Fibroblast of lung (primary cell): ENCODE data around the gene ARFGEF2. TPM values are rescaled to one million over a fixed set of nuclear protein-coding genes. Genes with fewer than 3 reads are reported as not detected.

Experiments
- DNase-seq, 2 donors: peaks; one replicate each; pipeline versions ENCODE4 v3.0.0 to v3.0.0-alpha.2; 2010; ENCODE audit warnings: low read depth in 2 of 2
- H2AFZ ChIP-seq: 2 replicates; pipeline ENCODE4 v1.5.1; 2012; ENCODE audit warnings: low read length, control low read depth, inconsistent platforms
- H3K27ac ChIP-seq: 2 replicates; pipeline ENCODE4 v1.5.1; 2011; ENCODE audit warnings: low read length, control low read depth; ENCODE audit not compliant: insufficient read depth
- H3K27me3 ChIP-seq: 2 replicates; pipeline ENCODE4 v1.5.1; 2011; ENCODE audit warnings: mild to moderate bottlenecking, low read length; ENCODE audit not compliant: control insufficient read depth, insufficient read depth
- H3K36me3 ChIP-seq: 2 replicates; pipeline ENCODE4 v1.5.1; 2011; ENCODE audit warnings: low read length; ENCODE audit not compliant: control insufficient read depth, insufficient read depth
- H3K4me1 ChIP-seq: 2 replicates; pipeline ENCODE4 v1.5.1; 2011; ENCODE audit warnings: low read length; ENCODE audit not compliant: control insufficient read depth, insufficient read depth; ENCODE audit errors: extremely low read depth
- H3K4me2 ChIP-seq: 2 replicates; pipeline ENCODE4 v1.5.1; 2011; ENCODE audit warnings: low read length, control low read depth; ENCODE audit not compliant: insufficient read depth; ENCODE audit errors: extremely low read depth
- H3K4me3 ChIP-seq, 4 experiments: fragments of 200-600 bp in 1 of 4; sonication (generic) in 1 of 4; replicated peaks in 1 of 4; 2 replicates each; pipeline ENCODE4 v1.5.1; 2011 to 2016; ENCODE audit warnings: low read length in 4 of 4, low read depth in 3 of 4, mild to moderate bottlenecking in 3 of 4, control low read depth in 2 of 4, inconsistent platforms in 1 of 4, mixed read lengths in 1 of 4; ENCODE audit not compliant: insufficient read depth in 1 of 4; ENCODE audit errors: control extremely low read depth in 1 of 4
- H3K79me2 ChIP-seq: 2 replicates; pipeline ENCODE4 v1.5.1; 2012; ENCODE audit warnings: mild to moderate bottlenecking, low read length, inconsistent platforms; ENCODE audit not compliant: control insufficient read depth, insufficient read depth
- H3K9ac ChIP-seq: 2 replicates; pipeline ENCODE4 v1.5.1; 2011; ENCODE audit warnings: mild to moderate bottlenecking, low read length, control low read depth; ENCODE audit not compliant: insufficient read depth
- H3K9me3 ChIP-seq: 2 replicates; pipeline ENCODE4 v1.5.1; 2012; ENCODE audit warnings: low read depth, low read length; ENCODE audit not compliant: control insufficient read depth, insufficient read depth
- H4K20me1 ChIP-seq: 2 replicates; pipeline ENCODE4 v1.5.1; 2011; ENCODE audit warnings: low read length; ENCODE audit not compliant: control insufficient read depth, insufficient read depth; ENCODE audit errors: extremely low read depth
- CTCF ChIP-seq, 2 donors: IDR thresholded peaks in 1 of 2; conservative IDR thresholded peaks in 1 of 2; 1 replicate in 1 of 2; 2 replicates in 1 of 2; pipeline ENCODE4 v1.5.1; 2011 to 2012; ENCODE audit warnings: low read length in 2 of 2, control low read depth in 1 of 2, inconsistent platforms in 1 of 2, low read depth in 1 of 2, mild to moderate bottlenecking in 1 of 2
- EZH2 ChIP-seq: IDR thresholded peaks from 2 replicates; pipeline ENCODE4 v1.5.1; 2012; ENCODE audit warnings: low read length, control low read depth, mild to moderate bottlenecking; ENCODE audit errors: missing control alignments
- polyA plus RNA-seq, 2 donors: library from polyadenylated mRNA; depleted of rRNA in 1 of 2; stranded (reverse) in 1 of 2; unstranded in 1 of 2; fragments of >200 nt; gene quantifications; 2 replicates each; pipeline ENCODE4 v1.2.1, GENCODE V29; 2011 to 2012; ENCODE audit warnings: missing spikeins in 1 of 2
- total RNA-seq: library from RNA; depleted of rRNA; stranded (reverse); fragments of >200 nt; gene quantifications from 2 replicates; pipeline ENCODE4 v1.2.1, GENCODE V29; 2014

The ARFGEF2 gene
- total and polyA plus RNA-seq, 2 donors (not counting 1 experiment from before 2014, with no cell fraction given) = 17.3 to 42.8 TPM

DNA sequence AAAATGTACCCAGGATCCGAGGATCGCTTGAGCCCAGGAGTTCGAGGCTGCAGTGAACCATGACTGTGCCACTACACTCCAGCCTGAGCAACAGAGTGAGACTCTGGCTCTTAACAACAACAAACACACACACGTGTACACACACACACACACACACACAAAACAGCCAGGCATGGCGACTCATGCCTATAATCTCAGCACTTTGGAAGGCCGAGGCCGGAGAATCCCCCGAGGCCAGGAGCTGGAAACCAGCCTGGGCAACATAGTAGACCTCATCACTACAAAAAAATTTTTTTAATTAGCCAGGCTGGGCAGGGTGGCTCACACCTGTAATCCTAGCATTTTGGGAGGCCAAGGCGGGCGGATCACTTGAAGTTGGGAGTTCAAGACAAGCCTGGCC is 23.3 kb upstream of the ARFGEF2 start:
- H3K4me2 ChIP-seq = no peak overlapping the region
- no peak overlapping the region for H3K9ac ChIP-seq
- peak in 1 of 2 donors; percentile 51 for DNase-seq
- no peaks in the 10 kb centered on the region for H4K20me1 ChIP-seq
- no peak overlapping the region for H3K4me3 ChIP-seq
- no peaks in the 10 kb centered on the region for H3K36me3 ChIP-seq
- peaks cover 7% of the 10 kb centered on the region for H3K27me3 ChIP-seq
- no peaks in the 10 kb centered on the region for H3K9me3 ChIP-seq
- no peak overlapping the region for H2AFZ ChIP-seq
- no peak for TF ChIP-seq EZH2
- no peak for TF ChIP-seq CTCF (conservative IDR thresholded peaks at IDR 0.05 in 1 of 2, IDR thresholded peaks at IDR 0.05 in 1 of 2; ENCODE audit: low read depth in 1 of 2, low read length in 2 of 2)
- H3K4me1 ChIP-seq = peaks cover 3% of the 10 kb centered on the region
- H3K27ac ChIP-seq = no peak overlapping the region
- no peaks in the 10 kb centered on the region for H3K79me2 ChIP-seq

DNA sequence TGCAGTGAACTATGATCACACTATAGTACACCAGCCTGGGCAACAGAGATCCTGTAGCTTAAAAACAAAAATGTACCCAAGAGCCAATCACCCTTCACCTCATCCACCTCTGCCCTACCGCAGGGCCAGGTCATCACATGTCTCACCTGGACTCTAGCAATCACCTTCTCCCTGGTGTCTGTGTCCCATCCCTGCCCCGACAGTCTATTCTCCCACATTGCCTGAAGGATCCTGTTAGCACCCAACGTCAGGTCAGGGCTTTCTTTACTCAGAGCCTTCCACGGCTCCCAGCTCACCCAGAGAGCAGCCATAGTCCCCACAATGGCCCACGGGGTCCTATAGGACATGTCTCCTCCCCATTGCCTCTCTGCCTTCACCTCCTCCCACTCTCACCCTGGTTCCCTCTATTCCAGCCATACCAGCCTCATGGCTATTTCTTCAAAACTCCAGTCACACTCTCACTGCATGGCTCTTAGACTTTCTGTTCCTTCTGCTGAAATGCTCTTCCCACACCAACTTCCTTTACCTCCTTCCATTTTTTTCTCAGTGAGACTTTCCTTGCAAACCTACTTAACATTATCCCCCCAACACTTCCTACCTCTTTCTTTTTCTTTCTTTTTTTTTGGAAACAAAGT is 22.5 kb upstream of the ARFGEF2 start:
- no peak overlapping the region for H3K9ac ChIP-seq
- no peaks in the 10 kb centered on the region for H3K9me3 ChIP-seq
- TF ChIP-seq EZH2 = no peak
- TF ChIP-seq CTCF (conservative IDR thresholded peaks at IDR 0.05 in 1 of 2, IDR thresholded peaks at IDR 0.05 in 1 of 2; ENCODE audit: low read depth in 1 of 2, low read length in 2 of 2) = no peak
- peaks cover 7% of the 10 kb centered on the region for H3K27me3 ChIP-seq
- H3K4me3 ChIP-seq = no peak overlapping the region
- no peaks in the 10 kb centered on the region for H3K36me3 ChIP-seq
- no peaks in the 10 kb centered on the region for H4K20me1 ChIP-seq
- H3K79me2 ChIP-seq = no peaks in the 10 kb centered on the region
- DNase-seq = no peak
- peaks cover 3% of the 10 kb centered on the region for H3K4me1 ChIP-seq
- no peak overlapping the region for H2AFZ ChIP-seq
- H3K4me2 ChIP-seq = no peak overlapping the region
- no peak overlapping the region for H3K27ac ChIP-seq

GRCh38 chr20:48899881-48900280 is 21.6 kb upstream of the ARFGEF2 start:
- H3K36me3 ChIP-seq = no peaks in the 10 kb centered on the region
- no peak overlapping the region for H3K9ac ChIP-seq
- DNase-seq = no peak
- H3K27me3 ChIP-seq = peaks cover 7% of the 10 kb centered on the region
- H3K4me1 ChIP-seq = peaks cover 6% of the 10 kb centered on the region
- no peak overlapping the region for H3K4me2 ChIP-seq
- H2AFZ ChIP-seq = no peak overlapping the region
- H3K9me3 ChIP-seq = no peaks in the 10 kb centered on the region
- no peak for TF ChIP-seq CTCF (conservative IDR thresholded peaks at IDR 0.05 in 1 of 2, IDR thresholded peaks at IDR 0.05 in 1 of 2; ENCODE audit: low read depth in 1 of 2, low read length in 2 of 2)
- no peak for TF ChIP-seq EZH2
- H3K79me2 ChIP-seq = no peaks in the 10 kb centered on the region
- no peaks in the 10 kb centered on the region for H4K20me1 ChIP-seq
- H3K27ac ChIP-seq = no peak overlapping the region
- H3K4me3 ChIP-seq = no peak overlapping the region
